Glutamatergic neuron (in vitro differentiated cells): Measurements from ENCODE around the gene CD2AP. TPM values are rescaled to one million over a fixed set of nuclear protein-coding genes. Genes with fewer than 3 reads are reported as not detected.

ENCODE experiments used
- DNase-seq: peaks from one replicate; pipeline ENCODE4 v3.0.0; 2022
- H3K27ac Mint-ChIP-seq: one replicate; pipeline ENCODE4 v1.8.0; 2020; ENCODE audit warnings: mild to moderate bottlenecking, mixed read lengths, inconsistent platforms; ENCODE audit not compliant: unreplicated experiment
- H3K27me3 Mint-ChIP-seq: one replicate; pipeline ENCODE4 v1.8.0; 2020; ENCODE audit warnings: mild to moderate bottlenecking, moderate library complexity, mixed read lengths, inconsistent platforms; ENCODE audit not compliant: unreplicated experiment
- H3K36me3 Mint-ChIP-seq: one replicate; pipeline ENCODE4 v1.8.0; 2020; ENCODE audit warnings: mild to moderate bottlenecking, mixed read lengths, inconsistent platforms; ENCODE audit not compliant: unreplicated experiment
- H3K4me1 Mint-ChIP-seq: one replicate; pipeline ENCODE4 v1.8.0; 2020; ENCODE audit warnings: mild to moderate bottlenecking, low read depth, mixed read lengths, inconsistent platforms; ENCODE audit not compliant: unreplicated experiment
- H3K4me3 Mint-ChIP-seq: one replicate; pipeline ENCODE4 v1.8.0; 2020; ENCODE audit warnings: mild to moderate bottlenecking, mixed read lengths, inconsistent platforms; ENCODE audit not compliant: unreplicated experiment
- H3K9me3 Mint-ChIP-seq: one replicate; pipeline ENCODE4 v1.8.0; 2020; ENCODE audit warnings: mild to moderate bottlenecking, moderate library complexity, mixed read lengths, inconsistent platforms; ENCODE audit not compliant: unreplicated experiment
- CTCF ChIP-seq: fragments of 200-600 bp; sonication (generic); IDR thresholded peaks from one replicate; pipeline ENCODE4 v1.5.0; 2021; ENCODE audit not compliant: partially characterized antibody, unreplicated experiment
- total RNA-seq: library from RNA; stranded (reverse); fragmentation: NEBNext Ultra II Directional; extraction: Animal tissue kit (Norgen Biotek cat#: 25700); gene quantifications from one replicate; pipeline ENCODE4 v1.2.1, GENCODE V29; 2021; ENCODE audit not compliant: unreplicated experiment

Gene CD2AP
- total RNA-seq, 1 donor from 2014 or later = 14.9 TPM

DNA sequence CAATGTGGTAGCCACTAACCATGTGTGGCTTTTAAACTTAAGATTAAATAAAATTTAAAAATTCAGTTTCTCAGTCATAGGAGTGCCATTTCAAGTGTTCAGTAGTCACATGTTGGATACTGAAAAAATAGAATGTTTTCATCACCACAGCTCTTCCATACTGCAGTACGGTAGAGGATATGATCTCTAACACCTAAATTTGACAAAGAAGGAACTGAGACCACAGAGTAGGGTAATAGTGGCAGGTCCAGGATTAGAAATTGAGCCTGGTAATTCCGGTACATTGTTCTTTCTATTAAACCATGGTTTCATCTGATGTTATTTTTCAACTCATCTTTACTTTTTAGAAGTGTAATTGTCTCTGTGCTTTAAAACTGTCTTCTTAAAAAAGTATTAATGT, 104.0 kb downstream of the CD2AP start:
- Mint-ChIP-seq H3K4me3 (no peak overlapping the region), H3K27ac (no peak overlapping the region), H3K27me3 (no peaks in the 10 kb centered on the region), H3K4me1 (no peaks in the 10 kb centered on the region), H3K9me3 (no peaks in the 10 kb centered on the region), H3K36me3 (no peaks in the 10 kb centered on the region)
- no peak for TF ChIP-seq CTCF
- no peak for DNase-seq

- DNase-seq = no peak
- Mint-ChIP-seq H3K4me3 (no peak overlapping the region), H3K4me1 (peaks cover 2% of the 10 kb centered on the region), H3K9me3 (no peaks in the 10 kb centered on the region), H3K27ac (no peak overlapping the region), H3K36me3 (no peaks in the 10 kb centered on the region), H3K27me3 (no peaks in the 10 kb centered on the region)
- no peak for TF ChIP-seq CTCF
Measured at GRCh38 chr6:47587493-47587892, 109.9 kb downstream of the CD2AP start.

DNA sequence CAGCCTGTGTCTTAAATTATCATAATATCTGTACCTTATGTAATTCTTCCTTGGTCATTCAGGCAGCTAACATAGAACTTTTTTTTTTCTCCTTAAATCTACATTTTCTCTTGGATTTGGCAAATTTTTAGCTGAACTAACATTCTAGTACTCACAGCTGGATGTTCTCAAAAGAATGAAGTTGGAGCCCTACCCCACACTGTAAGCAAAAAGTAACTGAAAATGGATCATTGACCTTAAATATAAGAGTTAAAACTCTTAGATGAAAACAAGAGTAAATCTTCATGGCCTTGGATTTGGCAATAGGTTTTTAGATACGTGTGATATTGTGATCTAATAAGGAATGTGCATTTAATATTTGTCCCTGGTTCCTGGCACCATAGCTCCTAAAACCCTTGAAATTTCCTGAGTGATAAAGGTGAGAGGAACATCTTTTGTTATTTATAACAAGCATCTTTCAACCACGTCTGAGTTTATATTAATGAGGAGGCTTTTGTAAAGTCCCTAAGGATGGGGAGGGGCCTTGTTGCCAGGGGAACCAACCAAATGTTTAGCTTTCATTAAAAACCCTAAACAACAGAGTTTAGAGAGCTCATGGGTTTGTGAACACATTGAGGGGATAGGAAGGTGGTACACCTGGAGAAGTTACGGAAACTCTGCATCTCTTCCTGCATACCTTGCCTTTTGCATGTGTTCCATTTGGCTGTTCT, 114.7 kb downstream of the CD2AP start:
- H3K9me3 Mint-ChIP-seq = no peaks in the 10 kb centered on the region
- H3K36me3 Mint-ChIP-seq = peaks cover 1% of the 10 kb centered on the region

GRCh38 chr6:47593979-47594378, 116.4 kb downstream of the CD2AP start:
- H3K9me3 Mint-ChIP-seq = no peaks in the 10 kb centered on the region
- peaks cover 4% of the 10 kb centered on the region for H3K36me3 Mint-ChIP-seq

More for the DNA sequence above, 114.7 kb downstream of the CD2AP start:
- H3K4me3 Mint-ChIP-seq = no peak overlapping the region
- no peaks in the 10 kb centered on the region for H3K27me3 Mint-ChIP-seq
- peaks cover 6% of the 10 kb centered on the region for H3K4me1 Mint-ChIP-seq
- TF ChIP-seq CTCF = no peak
- peak overlapping the region; percentile 56 for H3K27ac Mint-ChIP-seq
- no peak for DNase-seq

More at GRCh38 chr6:47593979-47594378, 116.4 kb downstream of the CD2AP start:
- Mint-ChIP-seq H3K27ac (no peak overlapping the region), H3K27me3 (no peaks in the 10 kb centered on the region), H3K4me3 (no peak overlapping the region), H3K4me1 (peaks cover 6% of the 10 kb centered on the region)
- DNase-seq = no peak
- TF ChIP-seq CTCF = no peak
